ENCODE data around the gene BRINP1. TPM values are rescaled to one million over a fixed set of nuclear protein-coding genes. Genes with fewer than 3 reads are reported as not detected.

Gene BRINP1
- total RNA-seq, 1 experiment from 2014 or later, result not detected

DNA sequence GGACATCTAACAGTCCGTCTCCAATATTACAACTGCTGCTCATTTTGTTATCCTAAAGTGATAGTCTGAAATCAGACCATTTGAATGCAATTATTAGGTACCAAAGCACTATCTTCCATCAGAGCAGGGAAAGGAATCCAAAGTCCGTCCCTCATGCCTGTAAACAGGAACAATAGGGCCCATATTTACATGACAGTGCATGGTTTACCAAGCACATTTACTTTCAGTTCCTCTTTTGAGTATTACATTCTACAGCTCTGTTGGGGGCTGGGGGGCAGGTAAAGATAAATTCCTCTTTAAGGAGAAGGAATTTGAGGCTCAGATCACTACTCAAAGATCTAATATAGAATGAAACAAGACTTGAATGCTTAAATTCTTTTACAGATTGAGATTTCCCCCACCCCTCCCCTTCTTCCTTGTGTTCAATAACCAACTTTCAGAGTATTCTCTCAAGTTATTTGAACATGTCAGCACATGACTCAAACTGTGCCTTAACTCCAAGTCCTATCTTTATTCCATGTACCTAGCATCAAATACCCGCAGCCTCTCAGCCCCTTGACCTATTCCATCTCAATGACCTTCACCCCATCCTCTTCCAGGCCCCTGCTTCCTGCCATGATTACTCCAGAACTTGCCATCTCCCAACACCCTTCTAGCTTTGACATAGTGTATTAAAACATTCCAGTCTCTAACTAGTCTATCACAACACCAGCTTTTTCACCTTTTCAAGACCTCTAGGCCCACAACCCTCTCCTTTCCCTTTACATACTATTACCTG is 71.0 kb downstream of the BRINP1 start:
- Histone ChIP-seq H3K4me1 (ENCODE audit: control insufficient read depth, insufficient read depth, low read length) (no peaks in the 10 kb centered on the region), H3K9me3 (ENCODE audit: control insufficient read depth, insufficient read depth, low read depth, low read length) (no peaks in the 10 kb centered on the region), H3K27me3 (ENCODE audit: control insufficient read depth, insufficient read depth, low read length) (no peaks in the 10 kb centered on the region), H3K36me3 (ENCODE audit: control insufficient read depth, insufficient read depth, low read length) (no peaks in the 10 kb centered on the region; the same call in 1 of the 2 replicates), H3K4me3 (ENCODE audit: low read depth in 2 of 2, low read length in 2 of 2) (no peak overlapping the region), H3K27ac (ENCODE audit: low read length) (no peak overlapping the region)
- ChIA-PET CTCF (no interaction called here), POLR2A (no interaction called here)
- TF ChIP-seq, protein P1, sequence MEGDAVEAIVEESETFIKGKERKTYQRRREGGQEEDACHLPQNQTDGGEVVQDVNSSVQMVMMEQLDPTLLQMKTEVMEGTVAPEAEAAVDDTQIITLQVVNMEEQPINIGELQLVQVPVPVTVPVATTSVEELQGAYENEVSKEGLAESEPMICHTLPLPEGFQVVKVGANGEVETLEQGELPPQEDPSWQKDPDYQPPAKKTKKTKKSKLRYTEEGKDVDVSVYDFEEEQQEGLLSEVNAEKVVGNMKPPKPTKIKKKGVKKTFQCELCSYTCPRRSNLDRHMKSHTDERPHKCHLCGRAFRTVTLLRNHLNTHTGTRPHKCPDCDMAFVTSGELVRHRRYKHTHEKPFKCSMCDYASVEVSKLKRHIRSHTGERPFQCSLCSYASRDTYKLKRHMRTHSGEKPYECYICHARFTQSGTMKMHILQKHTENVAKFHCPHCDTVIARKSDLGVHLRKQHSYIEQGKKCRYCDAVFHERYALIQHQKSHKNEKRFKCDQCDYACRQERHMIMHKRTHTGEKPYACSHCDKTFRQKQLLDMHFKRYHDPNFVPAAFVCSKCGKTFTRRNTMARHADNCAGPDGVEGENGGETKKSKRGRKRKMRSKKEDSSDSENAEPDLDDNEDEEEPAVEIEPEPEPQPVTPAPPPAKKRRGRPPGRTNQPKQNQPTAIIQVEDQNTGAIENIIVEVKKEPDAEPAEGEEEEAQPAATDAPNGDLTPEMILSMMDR (IDR thresholded peaks at IDR 0.05), result no peak
- TF ChIP-seq POLR2AphosphoS5 (IDR thresholded peaks at IDR 0.05; ENCODE audit: low read depth, low read length) (no peak), SIN3A (IDR thresholded peaks at IDR 0.05; ENCODE audit: borderline replicate concordance, insufficient read depth, low read depth, low read length) (no peak), TCF7L2 (IDR thresholded peaks at IDR 0.05; ENCODE audit: low read depth, low read length) (no peak)
- TF ChIP-seq, protein P2, sequence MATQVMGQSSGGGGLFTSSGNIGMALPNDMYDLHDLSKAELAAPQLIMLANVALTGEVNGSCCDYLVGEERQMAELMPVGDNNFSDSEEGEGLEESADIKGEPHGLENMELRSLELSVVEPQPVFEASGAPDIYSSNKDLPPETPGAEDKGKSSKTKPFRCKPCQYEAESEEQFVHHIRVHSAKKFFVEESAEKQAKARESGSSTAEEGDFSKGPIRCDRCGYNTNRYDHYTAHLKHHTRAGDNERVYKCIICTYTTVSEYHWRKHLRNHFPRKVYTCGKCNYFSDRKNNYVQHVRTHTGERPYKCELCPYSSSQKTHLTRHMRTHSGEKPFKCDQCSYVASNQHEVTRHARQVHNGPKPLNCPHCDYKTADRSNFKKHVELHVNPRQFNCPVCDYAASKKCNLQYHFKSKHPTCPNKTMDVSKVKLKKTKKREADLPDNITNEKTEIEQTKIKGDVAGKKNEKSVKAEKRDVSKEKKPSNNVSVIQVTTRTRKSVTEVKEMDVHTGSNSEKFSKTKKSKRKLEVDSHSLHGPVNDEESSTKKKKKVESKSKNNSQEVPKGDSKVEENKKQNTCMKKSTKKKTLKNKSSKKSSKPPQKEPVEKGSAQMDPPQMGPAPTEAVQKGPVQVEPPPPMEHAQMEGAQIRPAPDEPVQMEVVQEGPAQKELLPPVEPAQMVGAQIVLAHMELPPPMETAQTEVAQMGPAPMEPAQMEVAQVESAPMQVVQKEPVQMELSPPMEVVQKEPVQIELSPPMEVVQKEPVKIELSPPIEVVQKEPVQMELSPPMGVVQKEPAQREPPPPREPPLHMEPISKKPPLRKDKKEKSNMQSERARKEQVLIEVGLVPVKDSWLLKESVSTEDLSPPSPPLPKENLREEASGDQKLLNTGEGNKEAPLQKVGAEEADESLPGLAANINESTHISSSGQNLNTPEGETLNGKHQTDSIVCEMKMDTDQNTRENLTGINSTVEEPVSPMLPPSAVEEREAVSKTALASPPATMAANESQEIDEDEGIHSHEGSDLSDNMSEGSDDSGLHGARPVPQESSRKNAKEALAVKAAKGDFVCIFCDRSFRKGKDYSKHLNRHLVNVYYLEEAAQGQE (IDR thresholded peaks at IDR 0.05; ENCODE audit: insufficient read depth in 1 of 2, low read depth in 2 of 2, low read length in 1 of 2), result no peak
- intact Hi-C loops (cut with micrococcal nuclease; ENCODE audit: unreplicated experiment) (no loop called here), in situ Hi-C loops (cut with HindIII; ENCODE audit: low pct_unique_long_range_greater_than_20kb, low sequenced_read_pairs) (no loop called here)
- ATAC-seq (no peak), DNase-seq (ENCODE audit: low read depth, low spot score) (no peak)
- no TSS peak for BruUV-seq (replicated peaks)

DNA sequence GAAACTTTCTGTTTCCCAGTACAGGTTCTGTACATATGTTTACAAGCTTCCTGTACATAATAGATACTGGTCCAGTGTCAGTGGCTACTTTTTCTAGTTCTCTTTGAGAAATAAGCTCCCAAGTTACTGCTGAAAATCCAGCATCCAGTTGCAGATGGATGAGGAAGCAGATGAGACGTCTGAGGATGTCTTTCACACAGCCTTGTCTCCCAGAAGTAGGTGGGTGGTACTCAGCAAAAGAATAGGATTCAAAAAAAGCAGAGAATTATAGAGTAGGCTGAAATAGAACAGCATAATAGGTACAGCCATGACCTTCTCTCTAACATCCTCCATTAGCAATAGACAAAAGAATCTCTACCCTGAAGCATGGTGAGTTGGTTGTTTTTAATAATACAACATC is 77.7 kb downstream of the BRINP1 start:
- DNase-seq (ENCODE audit: low read depth, low spot score) (no peak), ATAC-seq (no peak)
- TF ChIP-seq, protein P1 (IDR thresholded peaks at IDR 0.05), result no peak
- TF ChIP-seq POLR2AphosphoS5 (IDR thresholded peaks at IDR 0.05; ENCODE audit: low read depth, low read length) (no peak), SIN3A (IDR thresholded peaks at IDR 0.05; ENCODE audit: borderline replicate concordance, insufficient read depth, low read depth, low read length) (no peak), TCF7L2 (IDR thresholded peaks at IDR 0.05; ENCODE audit: low read depth, low read length) (no peak)
- TF ChIP-seq, protein P2 (IDR thresholded peaks at IDR 0.05; ENCODE audit: insufficient read depth in 1 of 2, low read depth in 2 of 2, low read length in 1 of 2), result no peak
- in situ Hi-C loops (cut with HindIII; ENCODE audit: low pct_unique_long_range_greater_than_20kb, low sequenced_read_pairs), result no loop called here
- Histone ChIP-seq H3K4me3 (ENCODE audit: low read depth in 2 of 2, low read length in 2 of 2) (no peak overlapping the region), H3K9me3 (ENCODE audit: control insufficient read depth, insufficient read depth, low read depth, low read length) (no peaks in the 10 kb centered on the region), H3K36me3 (ENCODE audit: control insufficient read depth, insufficient read depth, low read length) (no peaks in the 10 kb centered on the region; the same call in 1 of the 2 replicates), H3K27ac (ENCODE audit: low read length) (no peak overlapping the region), H3K4me1 (ENCODE audit: control insufficient read depth, insufficient read depth, low read length) (no peaks in the 10 kb centered on the region), H3K27me3 (ENCODE audit: control insufficient read depth, insufficient read depth, low read length) (no peaks in the 10 kb centered on the region)
- POLR2A ChIA-PET, result no interaction called here
- CTCF ChIA-PET, result no interaction called here
- BruUV-seq (replicated peaks), result no TSS peak
- intact Hi-C loops (cut with micrococcal nuclease; ENCODE audit: unreplicated experiment), result no loop called here

Measured in Panc1 (cell line).